DOHH2 (cell line): ENCODE measurements around the gene CACNA2D1.

Experiments used
- CTCF ChIP-seq: fragments of 200-600 bp; sonication (generic); IDR thresholded peaks from one replicate; pipeline ENCODE4 v1.5.1; 2014; ENCODE audit warnings: antibody characterized with exemption, mild to moderate bottlenecking, low read depth, low read length; ENCODE audit not compliant: poor library complexity, severe bottlenecking
- EZH2phosphoT487 ChIP-seq: fragments of 200-600 bp; sonication (generic); IDR thresholded peaks from 2 replicates; pipeline ENCODE4 v1.6.1; 2017; ENCODE audit warnings: borderline replicate concordance, mild to moderate bottlenecking, antibody characterized with exemption, low read length, moderate library complexity, mixed read lengths

- TF ChIP-seq CTCF (no peak), EZH2phosphoT487 (no peak)
Measured at GRCh38 chr7:81919494-81919893, 524.1 kb downstream of the CACNA2D1 start.
